HG03520 (cell line): ENCODE data around the gene SRL.
A peak's percentile ranks its signal among the peaks of the same experiment; 100 is the strongest.

Experiments used
- ATAC-seq: cut with Tn5 transposase; IDR thresholded peaks from one replicate; pipeline ENCODE4 v1.9.1; 2021; ENCODE audit warnings: mild to moderate bottlenecking, moderate library complexity; ENCODE audit not compliant: unreplicated experiment

SRL gene

DNA sequence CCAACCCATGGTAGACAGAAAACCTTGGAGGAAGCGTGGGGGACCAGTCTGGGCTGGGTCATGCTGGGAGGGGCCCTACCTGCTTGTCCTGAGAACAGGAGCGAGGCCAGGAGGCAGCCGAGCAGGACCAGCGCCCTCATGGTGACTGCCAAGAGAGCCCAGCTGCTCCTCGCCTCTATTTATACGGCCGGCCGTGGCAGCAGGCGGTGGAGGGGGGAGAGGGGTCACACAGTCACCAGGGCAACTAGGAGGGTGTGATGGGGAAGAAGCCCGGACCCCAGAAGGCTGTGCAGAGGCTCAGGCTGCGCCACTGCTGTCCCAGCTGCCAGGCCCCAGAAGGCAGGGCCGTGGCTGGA lies at the start of gene SRL:
TSS of gene SRL (minus strand) at position 153 of the 356 bp plus-strand sequence. CDS start at position 140, 13 bp downstream.
- no peak for ATAC-seq

DNA sequence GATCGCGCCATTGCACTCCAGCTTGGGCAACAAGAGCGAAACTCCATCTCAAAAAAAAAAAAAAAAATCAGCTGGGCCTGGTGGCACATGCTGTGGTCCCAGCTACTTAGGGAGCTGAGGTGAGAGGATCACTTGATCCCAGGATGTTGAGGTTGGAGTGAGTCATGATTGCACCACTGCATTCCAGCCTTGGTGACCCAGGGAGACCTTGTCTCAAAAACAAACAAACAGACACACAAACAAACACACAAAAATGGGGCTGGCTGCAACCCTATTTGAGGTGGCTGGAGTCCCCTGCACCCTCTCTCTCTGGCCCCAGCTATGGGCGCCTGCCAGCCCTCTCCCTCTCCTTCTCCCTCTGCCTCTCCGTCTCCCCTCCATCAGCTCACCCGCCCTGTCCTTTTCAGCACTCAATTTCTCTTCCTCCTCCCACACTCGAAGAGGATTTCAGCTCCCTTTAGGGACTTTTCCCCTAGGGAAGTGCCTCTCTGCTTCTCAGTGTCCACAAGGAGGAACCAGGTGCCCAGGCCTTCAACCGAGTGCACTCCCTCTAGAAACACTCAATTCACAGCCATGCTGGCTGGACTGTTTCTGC lies 48.5 kb upstream of the SRL start:
- ATAC-seq: no peak

DNA sequence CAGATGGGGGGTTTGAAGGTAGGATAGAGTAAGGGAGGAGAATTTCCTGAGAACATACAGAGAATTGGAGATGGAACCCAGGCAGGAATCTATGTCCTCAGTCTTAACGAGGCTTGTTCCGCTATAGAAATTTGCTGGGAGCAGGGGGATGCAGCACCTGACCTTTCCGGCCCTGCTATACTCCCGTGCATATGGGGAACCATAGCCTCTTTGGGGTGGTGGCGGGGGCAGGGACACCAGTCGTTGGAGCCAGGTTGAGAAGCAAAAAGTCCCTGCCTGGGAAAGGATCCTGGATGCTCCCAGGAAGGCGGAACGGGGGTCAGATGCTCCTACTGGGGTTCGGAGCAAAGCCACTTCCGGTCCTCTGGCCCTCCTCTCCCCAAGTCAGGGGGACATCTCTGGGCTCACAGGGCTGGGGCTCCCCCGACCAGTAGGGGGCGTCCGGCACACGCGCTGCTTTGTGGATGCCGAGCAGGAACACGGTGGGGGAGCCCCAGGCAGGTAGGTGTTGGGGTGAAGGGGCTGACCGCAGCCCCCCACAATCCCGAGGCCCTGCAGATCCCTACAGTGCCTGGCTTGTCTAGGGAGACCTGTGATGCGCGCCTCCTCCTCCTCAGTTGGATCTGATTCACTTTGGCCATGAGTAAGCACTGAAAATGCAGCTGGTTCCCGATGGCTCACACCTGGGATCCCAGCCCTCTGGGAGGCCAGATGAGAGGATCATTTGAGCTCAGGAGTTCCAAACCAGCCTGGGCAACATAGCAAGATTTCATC lies 46.5 kb upstream of the SRL start:
- ATAC-seq: no peak

- ATAC-seq: no peak
Measured at GRCh38 chr16:4285167-4285566, 43.3 kb upstream of the SRL start.

DNA sequence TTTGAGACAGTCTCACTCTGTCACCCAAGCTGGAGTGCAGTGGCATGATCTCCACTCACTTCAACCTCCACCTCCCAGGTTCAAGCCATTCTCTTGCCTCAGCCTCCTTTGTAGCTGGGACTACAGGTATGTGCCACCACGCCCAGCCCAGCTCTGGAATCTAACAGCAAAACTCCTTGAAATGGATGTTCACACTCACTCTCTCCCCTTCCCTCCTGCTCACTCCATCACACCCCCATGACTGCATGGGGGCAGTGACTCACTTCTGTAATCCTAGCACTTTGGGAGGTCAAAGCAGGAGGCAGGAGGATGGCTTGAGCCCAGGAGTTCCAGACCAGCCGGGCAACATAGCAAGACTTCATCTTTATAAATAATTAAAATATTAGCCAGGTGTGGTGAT lies 42.1 kb upstream of the SRL start:
- ATAC-seq: no peak

- no peak for ATAC-seq
Measured at GRCh38 chr16:4283441-4283840, 41.6 kb upstream of the SRL start.

GRCh38 chr16:4280625-4281024 lies 38.7 kb upstream of the SRL start:
- ATAC-seq: no peak

DNA sequence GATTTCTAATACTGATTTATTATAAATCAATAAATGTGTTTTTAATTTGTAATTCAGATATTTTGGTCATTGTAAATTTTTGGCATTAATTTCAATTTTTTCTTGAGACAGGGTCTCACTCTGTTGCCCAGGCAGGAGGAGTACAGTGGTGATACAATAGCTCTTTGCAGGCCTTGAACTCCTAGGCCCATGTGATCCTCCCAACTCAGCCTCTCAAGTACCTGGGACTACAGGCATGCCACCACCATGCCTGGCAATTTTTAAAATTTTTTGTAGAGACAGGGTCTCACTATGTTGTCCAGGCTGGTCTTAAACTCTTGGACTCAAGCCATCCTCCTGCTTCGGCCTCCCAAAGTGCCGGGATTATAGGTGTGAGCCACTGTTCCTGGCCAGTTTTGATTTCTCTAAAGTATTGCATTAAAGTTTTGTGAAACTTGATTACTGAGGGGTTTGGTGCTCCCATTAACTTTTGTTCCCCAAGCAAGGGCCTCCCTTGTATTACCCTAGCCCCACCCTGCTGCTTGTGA lies 36.2 kb upstream of the SRL start:
- no peak for ATAC-seq

DNA sequence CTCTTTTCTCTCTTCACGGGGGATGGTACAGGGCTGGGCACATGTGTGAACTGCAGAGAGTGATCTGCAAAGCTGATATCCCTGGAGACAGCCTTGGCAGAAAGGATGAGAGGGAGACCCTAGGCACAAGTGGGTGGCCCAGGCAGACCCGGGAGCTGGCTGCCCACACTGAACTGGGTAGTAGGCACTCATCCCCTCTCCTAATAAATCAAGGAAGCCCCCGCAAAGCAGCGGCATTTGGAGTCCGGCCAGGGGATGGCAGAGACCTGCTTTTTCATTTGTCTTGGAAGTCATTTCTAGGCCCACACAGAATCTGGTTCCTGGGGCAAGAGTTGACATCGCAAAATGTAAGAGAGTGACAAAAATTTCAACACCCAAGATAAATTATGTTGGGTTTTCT lies 34.0 kb upstream of the SRL start:
- no peak for ATAC-seq

GRCh38 chr16:4273858-4274311 lies 32.0 kb upstream of the SRL start:
- ATAC-seq: no peak

DNA sequence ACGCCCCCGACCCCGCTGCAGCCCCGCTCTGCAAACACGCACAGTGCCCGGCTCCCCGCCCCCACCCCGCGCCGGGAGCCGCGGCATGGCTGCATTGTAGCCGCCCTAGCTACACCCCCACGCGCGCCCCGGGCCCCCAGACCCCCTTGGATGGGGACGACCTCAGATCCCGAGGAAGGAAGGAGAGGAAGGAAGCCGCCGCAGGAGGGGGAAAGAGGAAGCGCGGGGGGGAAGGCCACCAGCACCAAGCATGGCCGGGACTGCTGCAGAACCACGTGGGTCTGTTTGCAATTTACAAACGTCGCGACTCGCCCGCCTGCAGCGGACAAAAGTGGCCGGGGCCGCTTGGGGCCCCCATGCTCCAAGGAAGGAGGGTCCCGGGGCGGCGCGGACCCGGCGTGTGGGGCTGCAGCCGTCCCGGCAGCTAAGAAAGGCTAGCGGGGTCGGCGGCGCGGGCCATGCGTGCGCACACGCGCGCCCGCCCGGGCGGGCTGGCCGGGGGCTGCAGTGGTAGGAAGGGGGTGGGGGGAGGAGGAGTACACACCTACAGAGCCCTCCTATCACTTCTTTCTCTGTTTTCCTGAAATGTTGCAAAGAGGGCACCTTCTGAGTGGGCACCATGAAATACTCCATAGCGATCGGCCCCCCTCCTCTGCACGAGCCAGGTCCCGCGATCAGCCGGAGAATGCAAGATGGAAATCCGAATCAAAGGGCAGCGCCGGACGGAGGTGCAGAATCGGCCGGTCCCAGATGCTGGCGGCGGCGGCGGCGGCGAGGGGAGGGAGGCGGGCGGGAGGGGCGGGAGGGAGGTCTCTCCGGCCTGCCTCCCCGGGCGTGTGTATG lies 30.5 kb upstream of the SRL start:
- ATAC-seq: peak; percentile 3

DNA sequence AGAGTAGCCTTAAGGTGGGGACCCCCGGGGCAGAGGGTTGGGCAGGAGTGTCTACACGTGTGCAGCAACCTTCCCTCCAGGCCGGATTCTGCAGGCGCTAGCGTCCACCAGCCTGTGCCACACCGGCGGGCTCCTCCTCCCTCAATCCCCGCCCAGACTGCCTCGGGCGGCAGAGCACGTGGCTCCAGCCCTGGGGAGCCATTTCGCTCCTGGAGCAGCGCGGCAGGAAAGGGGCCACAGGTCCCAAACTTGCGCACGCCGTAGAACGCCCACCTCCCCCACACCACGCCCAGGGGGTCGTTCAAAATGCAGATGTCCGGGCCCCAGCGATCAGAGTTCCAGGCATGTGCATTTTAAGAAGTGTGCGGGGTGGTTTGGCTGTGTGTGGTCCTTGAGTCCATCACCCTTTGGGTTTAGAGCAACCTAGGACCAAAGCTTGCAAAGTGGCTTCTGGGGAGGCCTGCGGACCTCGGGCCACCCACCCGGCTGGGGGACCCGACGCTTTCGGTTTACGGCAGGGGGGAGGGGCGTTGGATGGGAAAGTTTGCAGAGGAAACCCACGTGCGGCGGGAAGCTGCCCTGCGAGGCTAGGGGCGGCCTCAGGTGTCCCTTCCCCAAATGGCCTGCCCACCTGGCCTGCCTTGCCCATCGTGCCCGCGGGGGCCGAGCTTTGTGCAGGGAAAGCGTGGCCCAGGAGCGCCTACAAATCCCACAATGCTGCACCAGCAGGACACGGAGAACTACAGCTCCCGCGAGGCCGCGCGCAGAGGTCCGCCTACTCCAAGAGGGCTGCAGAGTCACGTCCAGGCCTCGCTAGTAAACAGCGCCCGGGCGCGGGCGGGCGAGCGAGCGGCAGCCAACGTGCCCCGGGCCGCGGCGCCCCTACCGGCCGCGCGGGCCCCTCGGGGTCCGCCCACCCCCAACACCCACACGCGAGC lies 29.6 kb upstream of the SRL start:
- peak; percentile 48 for ATAC-seq

GRCh38 chr16:4270595-4270994 lies 28.7 kb upstream of the SRL start:
- no peak for ATAC-seq

GRCh38 chr16:4270091-4270490 lies 28.2 kb upstream of the SRL start:
- ATAC-seq: no peak

DNA sequence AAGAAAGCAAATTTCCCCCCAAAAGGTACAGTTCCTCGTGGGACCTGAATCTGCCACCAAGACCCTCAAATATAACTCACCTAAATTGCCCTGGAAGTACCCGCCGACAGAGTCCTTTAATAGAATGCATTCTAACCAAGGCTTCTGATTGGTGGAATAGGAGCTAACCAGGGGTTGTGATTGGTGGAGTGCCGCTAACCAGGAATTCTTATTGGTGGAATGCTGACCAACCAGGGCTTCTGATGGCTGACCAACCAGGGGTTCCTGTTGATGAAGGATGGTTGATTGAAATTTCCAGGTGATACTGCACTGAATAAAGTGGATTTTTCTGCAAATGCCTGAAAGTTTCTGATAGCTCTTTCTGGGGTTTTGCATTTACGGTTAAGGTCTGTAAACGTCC lies 24.5 kb upstream of the SRL start:
- no peak for ATAC-seq

DNA sequence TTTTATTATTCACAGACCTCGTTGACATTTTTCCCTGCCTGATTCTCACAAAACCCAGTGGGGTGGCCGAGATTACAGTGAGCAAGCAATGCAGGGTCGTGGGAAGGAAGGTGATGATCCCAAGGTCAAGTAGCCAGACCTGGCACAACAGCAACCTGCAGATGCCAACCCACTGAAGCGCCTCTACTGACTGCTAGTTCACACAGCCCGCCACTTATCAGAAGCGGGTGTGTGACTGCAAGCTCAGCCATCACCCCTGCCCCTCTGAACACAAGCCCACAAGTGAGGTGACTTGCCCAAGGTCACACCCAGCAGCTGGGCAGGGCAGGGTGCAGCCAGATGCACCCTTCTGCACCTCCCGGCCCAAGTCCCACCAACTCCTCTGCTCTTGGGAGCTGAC lies 23.8 kb upstream of the SRL start:
- ATAC-seq: no peak

- no peak for ATAC-seq
Measured at GRCh38 chr16:4264546-4264945, 22.7 kb upstream of the SRL start.

- ATAC-seq: no peak
Measured at GRCh38 chr16:4263504-4264436, 21.9 kb upstream of the SRL start.

GRCh38 chr16:4262303-4262835 lies 20.5 kb upstream of the SRL start:
- no peak for ATAC-seq
